Colonic mucosa (tissue), 4 donors: ENCODE data around the gene EQTN. TPM values are rescaled to one million over a fixed set of nuclear protein-coding genes. Genes with fewer than 3 reads are reported as not detected.
"Not testable (repeated sequence)": the region's sequence is repeated elsewhere in the genome, so short reads cannot be mapped to it uniquely, and the experiment has no call there.

Source experiments
- DNase-seq: peaks from one replicate; pipeline ENCODE4 v3.0.0-alpha.2; 2020
- H3K27ac ChIP-seq: fragments of 200-600 bp; one replicate; pipeline ENCODE4 v1.8.0; 2021
- H3K27me3 ChIP-seq: fragments of 200-600 bp; one replicate; pipeline ENCODE4 v1.8.0; 2021
- H3K36me3 ChIP-seq: fragments of 200-600 bp; one replicate; pipeline ENCODE4 v1.8.0; 2021
- H3K4me1 ChIP-seq: fragments of 200-600 bp; one replicate; pipeline ENCODE4 v1.8.0; 2021; ENCODE audit warnings: mild to moderate bottlenecking
- H3K4me3 ChIP-seq: fragments of 200-600 bp; one replicate; pipeline ENCODE4 v1.8.0; 2021
- H3K9ac ChIP-seq, 2 donors: one replicate each; pipeline ENCODE4 v1.7.0; 2013; ENCODE audit warnings: control low read depth in 2 of 2, low read depth in 2 of 2, low read length in 2 of 2
- H3K9me3 ChIP-seq: fragments of 200-600 bp; one replicate; pipeline ENCODE4 v1.8.0; 2021
- intact Hi-C: fragments of 100-400 bp; cut with DNase I; formaldehyde crosslinking; loops from one replicate; pipeline ENCODE4 v1.14.1; 2022
- total RNA-seq, 2 donors: library from RNA; stranded (reverse); fragmentation: NEBNext Ultra II Directional in 1 of 2; extraction: Animal tissue kit (Norgen Biotek cat#: 25700) in 1 of 2; gene quantifications; one replicate each; pipeline ENCODE4 v1.2.1, GENCODE V29; 2021
- TF ChIP-seq, protein P1 (sequence below): fragments of 200-600 bp; IDR thresholded peaks from one replicate; pipeline ENCODE4 v1.8.0; 2022; ENCODE audit warnings: antibody characterized with exemption, mild to moderate bottlenecking
- donor health status: healthy.
- donor health status: DM: no; HTN: no; CAD: no.
- donor health status: DM: no; HTN: no; CAD: no.

EQTN gene
- total RNA-seq, 2 donors from 2014 or later = 1.0 to 1.1 TPM

GRCh38 chr9:27248702-27249101 is 48.2 kb downstream of the EQTN start:
- Histone ChIP-seq H3K36me3 (no peaks in the 10 kb centered on the region), H3K9me3 (no peaks in the 10 kb centered on the region), H3K27me3 (no peaks in the 10 kb centered on the region), H3K27ac (no peak overlapping the region), H3K9ac (no peak overlapping the region), H3K4me3 (no peak overlapping the region), H3K4me1 (no peaks in the 10 kb centered on the region)
- DNase-seq = no peak
- intact Hi-C loops = no loop called here
- TF ChIP-seq, protein P1, sequence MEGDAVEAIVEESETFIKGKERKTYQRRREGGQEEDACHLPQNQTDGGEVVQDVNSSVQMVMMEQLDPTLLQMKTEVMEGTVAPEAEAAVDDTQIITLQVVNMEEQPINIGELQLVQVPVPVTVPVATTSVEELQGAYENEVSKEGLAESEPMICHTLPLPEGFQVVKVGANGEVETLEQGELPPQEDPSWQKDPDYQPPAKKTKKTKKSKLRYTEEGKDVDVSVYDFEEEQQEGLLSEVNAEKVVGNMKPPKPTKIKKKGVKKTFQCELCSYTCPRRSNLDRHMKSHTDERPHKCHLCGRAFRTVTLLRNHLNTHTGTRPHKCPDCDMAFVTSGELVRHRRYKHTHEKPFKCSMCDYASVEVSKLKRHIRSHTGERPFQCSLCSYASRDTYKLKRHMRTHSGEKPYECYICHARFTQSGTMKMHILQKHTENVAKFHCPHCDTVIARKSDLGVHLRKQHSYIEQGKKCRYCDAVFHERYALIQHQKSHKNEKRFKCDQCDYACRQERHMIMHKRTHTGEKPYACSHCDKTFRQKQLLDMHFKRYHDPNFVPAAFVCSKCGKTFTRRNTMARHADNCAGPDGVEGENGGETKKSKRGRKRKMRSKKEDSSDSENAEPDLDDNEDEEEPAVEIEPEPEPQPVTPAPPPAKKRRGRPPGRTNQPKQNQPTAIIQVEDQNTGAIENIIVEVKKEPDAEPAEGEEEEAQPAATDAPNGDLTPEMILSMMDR = no peak

GRCh38 chr9:27247756-27248155 is 49.2 kb downstream of the EQTN start:
- Histone ChIP-seq H3K27ac (no peak overlapping the region), H3K9ac (no peak overlapping the region), H3K27me3 (no peaks in the 10 kb centered on the region), H3K4me1 (no peaks in the 10 kb centered on the region), H3K9me3 (no peaks in the 10 kb centered on the region), H3K36me3 (no peaks in the 10 kb centered on the region), H3K4me3 (no peak overlapping the region)
- intact Hi-C loops = no loop called here
- TF ChIP-seq, protein P1 = peak; percentile 44
- DNase-seq = peak; percentile 58

- H3K4me3 ChIP-seq, H3K9me3 ChIP-seq, DNase-seq, H3K9ac ChIP-seq, H3K36me3 ChIP-seq, intact Hi-C loops, H3K27me3 ChIP-seq, H3K4me1 ChIP-seq, H3K27ac ChIP-seq: not testable (repeated sequence)
These were observed 57.3 kb downstream of the EQTN start for GRCh38 chr9:27239648-27240047.

Other genes starting within 250 kb of the EQTN start
- gene TEK, start 187.9 kb downstream of the EQTN start, total RNA-seq = 1 to 10 TPM; 1.6 to 6.3 TPM
- not detected for gene IFNK, start 227.1 kb upstream of the EQTN start, total RNA-seq
- 10 to 100 TPM; 35.8 to 39.6 TPM for gene MOB3B, start 232.7 kb upstream of the EQTN start, total RNA-seq